Activated CD4-positive, alpha-beta T cell treated with anti-CD3 and anti-CD28 coated beads, Interleukin-2, amount 10 ng/mL, durations not matched to agents 7 days and 5 days (primary cell): ENCODE results near the gene RELB. TPM values are rescaled to one million over a fixed set of nuclear protein-coding genes. Genes with fewer than 3 reads are reported as not detected.

ENCODE experiments used
- CTCF ChIA-PET: fragments of 350-600 bp; sonication (Branson Sonifier 250); formaldehyde crosslinking; loops from one replicate; lab custom pipeline; 2021; ENCODE audit warnings: antibody characterized with exemption; lab: Charles Lee
- POLR2A ChIA-PET: fragments of 350-600 bp; sonication (Branson Sonifier 250); formaldehyde crosslinking; loops from one replicate; lab custom pipeline; 2021; ENCODE audit warnings: antibody characterized with exemption; lab: Charles Lee
- DNase-seq: peaks from one replicate; pipeline ENCODE4 v3.0.0-alpha.2; 2020
- H3K27ac Mint-ChIP-seq: one replicate; pipeline ENCODE4 v1.8.0; 2021; ENCODE audit warnings: mild to moderate bottlenecking, moderate library complexity, mixed read lengths
- H3K27me3 Mint-ChIP-seq: one replicate; pipeline ENCODE4 v1.8.0; 2021; ENCODE audit warnings: mixed read lengths
- H3K36me3 Mint-ChIP-seq: one replicate; pipeline ENCODE4 v1.8.0; 2021; ENCODE audit warnings: low read depth, mixed read lengths
- H3K4me1 Mint-ChIP-seq: one replicate; pipeline ENCODE4 v1.8.0; 2021; ENCODE audit warnings: mixed read lengths
- H3K4me3 Mint-ChIP-seq: one replicate; pipeline ENCODE4 v1.8.0; 2021; ENCODE audit warnings: mild to moderate bottlenecking, moderate library complexity, mixed read lengths
- H3K9me3 Mint-ChIP-seq: one replicate; pipeline ENCODE4 v1.8.0; 2021; ENCODE audit warnings: mixed read lengths
- total RNA-seq, 2 experiments: library from RNA; stranded (reverse); gene quantifications; one replicate each; pipeline ENCODE4 v1.2.3, GENCODE V29; 2021

The RELB gene
- total RNA-seq, 2 experiments from 2014 or later = 16.8 to 20.0 TPM

GRCh38 chr19:45071545-45071938 lies 70.3 kb downstream of the RELB start:
- Mint-ChIP-seq H3K4me3 (no peak overlapping the region), H3K27ac (no peak overlapping the region), H3K9me3 (no peaks in the 10 kb centered on the region), H3K27me3 (no peaks in the 10 kb centered on the region), H3K4me1 (peaks cover 17% of the 10 kb centered on the region), H3K36me3 (peaks cover 17% of the 10 kb centered on the region)
- DNase-seq = no peak
- POLR2A ChIA-PET = no interaction called here
- CTCF ChIA-PET = no interaction called here

GRCh38 chr19:45071969-45072790 lies 70.9 kb downstream of the RELB start:
- H3K27me3 Mint-ChIP-seq = no peaks in the 10 kb centered on the region
- DNase-seq = no peak
- no peak overlapping the region for H3K27ac Mint-ChIP-seq
- ChIA-PET POLR2A (interaction anchor here (0.6 kb wide), 1 partner anchor 25 kb away, joined by 3 read pairs; no protein-coding TSS in a partner anchor), CTCF (interaction anchor here (1.5 kb wide), 1 partner anchor 13 kb away, joined by 5 read pairs; no protein-coding TSS in a partner anchor)
- peaks cover 24% of the 10 kb centered on the region for H3K4me1 Mint-ChIP-seq
- H3K9me3 Mint-ChIP-seq = no peaks in the 10 kb centered on the region
- H3K36me3 Mint-ChIP-seq = peaks cover 15% of the 10 kb centered on the region
- no peak overlapping the region for H3K4me3 Mint-ChIP-seq

- no peak for DNase-seq
- no peaks in the 10 kb centered on the region for H3K27me3 Mint-ChIP-seq
- peaks cover 9% of the 10 kb centered on the region for H3K36me3 Mint-ChIP-seq
- POLR2A ChIA-PET = no interaction called here
- peak overlapping the region; percentile 57 for H3K4me3 Mint-ChIP-seq
- H3K27ac Mint-ChIP-seq = peak overlapping the region; percentile 71
- peaks cover 42% of the 10 kb centered on the region for H3K4me1 Mint-ChIP-seq
- CTCF ChIA-PET = interaction anchor here (1.1 kb wide), 1 partner anchor 10 kb away, joined by 3 read pairs; no protein-coding TSS in a partner anchor
- no peaks in the 10 kb centered on the region for H3K9me3 Mint-ChIP-seq
These were observed 73.6 kb downstream of the RELB start for GRCh38 chr19:45074744-45075300.

- H3K27ac Mint-ChIP-seq = peak overlapping the region; percentile 82
- peaks cover 48% of the 10 kb centered on the region for H3K4me1 Mint-ChIP-seq
- DNase-seq = peak; percentile 57
- CTCF ChIA-PET = interaction anchor here (1.6 kb wide), 1 partner anchor 15 kb away, joined by 4 read pairs; no protein-coding TSS in a partner anchor
- peak overlapping the region; percentile 77 for H3K4me3 Mint-ChIP-seq
- H3K36me3 Mint-ChIP-seq = peaks cover 7% of the 10 kb centered on the region
- POLR2A ChIA-PET = no interaction called here
- no peaks in the 10 kb centered on the region for H3K9me3 Mint-ChIP-seq
- no peaks in the 10 kb centered on the region for H3K27me3 Mint-ChIP-seq
These were observed 74.2 kb downstream of the RELB start for GRCh38 chr19:45075301-45076028.

GRCh38 chr19:45076029-45076850 lies 75.0 kb downstream of the RELB start, which contains the start of gene ZNF296:
Gene ZNF296 (minus strand): TSS chr19:45076478. CDS start chr19:45076373, 105 bp downstream.
- Mint-ChIP-seq H3K27me3 (no peaks in the 10 kb centered on the region), H3K27ac (peak within 1 kb of the TSS; percentile 82), H3K4me1 (peaks cover 54% of the 10 kb centered on the region), H3K36me3 (peaks cover 7% of the 10 kb centered on the region), H3K9me3 (no peaks in the 10 kb centered on the region), H3K4me3 (peak within 1 kb of the TSS; percentile 77)
- DNase-seq = peak; percentile 79
- POLR2A ChIA-PET = no interaction called here
- CTCF ChIA-PET = interaction anchor here (1.6 kb wide), 1 partner anchor 16 kb away, joined by 4 read pairs; no protein-coding TSS in a partner anchor

- peaks cover 61% of the 10 kb centered on the region for H3K4me1 Mint-ChIP-seq
- H3K27ac Mint-ChIP-seq = peak overlapping the region; percentile 78
- DNase-seq = no peak
- peak overlapping the region; percentile 77 for H3K4me3 Mint-ChIP-seq
- ChIA-PET CTCF (interaction anchor here (1.6 kb wide), 1 partner anchor 17 kb away, joined by 4 read pairs; no protein-coding TSS in a partner anchor), POLR2A (no interaction called here)
- peaks cover 15% of the 10 kb centered on the region for H3K36me3 Mint-ChIP-seq
- no peaks in the 10 kb centered on the region for H3K9me3 Mint-ChIP-seq
- no peaks in the 10 kb centered on the region for H3K27me3 Mint-ChIP-seq
These were observed 75.8 kb downstream of the RELB start for GRCh38 chr19:45076851-45077730.

GRCh38 chr19:45078390-45079062 lies 77.3 kb downstream of the RELB start:
- Mint-ChIP-seq H3K36me3 (peaks cover 16% of the 10 kb centered on the region), H3K27ac (peak overlapping the region; percentile 92), H3K4me3 (peak overlapping the region; percentile 99), H3K27me3 (no peaks in the 10 kb centered on the region), H3K9me3 (no peaks in the 10 kb centered on the region), H3K4me1 (peaks cover 66% of the 10 kb centered on the region)
- no peak for DNase-seq
- POLR2A ChIA-PET = interaction anchor here (1.9 kb wide), 1 partner anchor 13 kb away, joined by 6 read pairs; no protein-coding TSS in a partner anchor
- CTCF ChIA-PET = interaction anchor here (0.9 to 2.5 kb wide), 5 partner anchors 11 to 90 kb away, joined by 3 to 7 read pairs (median 3); partner anchors contain the start of genes CLASRP and PPP1R37

GRCh38 chr19:45079063-45079910 lies 78.0 kb downstream of the RELB start, which contains the start of gene GEMIN7:
Gene GEMIN7 (plus strand): TSS chr19:45079260. CDS start chr19:45090115, 10,855 bp downstream.
- Mint-ChIP-seq H3K27ac (peak within 1 kb of the TSS; percentile 92), H3K27me3 (no peaks in the 10 kb centered on the region), H3K9me3 (no peaks in the 10 kb centered on the region)

GRCh38 chr19:45079911-45080370 lies 78.7 kb downstream of the RELB start:
- ChIA-PET CTCF (interaction anchor here (1.2 to 2.5 kb wide), 2 partner anchors 20 to 24 kb away, joined by 7 to 8 read pairs; no protein-coding TSS in a partner anchor), POLR2A (interaction anchor here (0.6 to 1.9 kb wide), 2 partner anchors 11 to 45 kb away, joined by 3 to 6 read pairs; no protein-coding TSS in a partner anchor)
- Mint-ChIP-seq H3K4me3 (peak overlapping the region; percentile 99), H3K27me3 (no peaks in the 10 kb centered on the region), H3K36me3 (peaks cover 16% of the 10 kb centered on the region), H3K9me3 (no peaks in the 10 kb centered on the region), H3K27ac (peak overlapping the region; percentile 92), H3K4me1 (peaks cover 60% of the 10 kb centered on the region)
- DNase-seq = peak; percentile 24

More at GRCh38 chr19:45079063-45079910, 78.0 kb downstream of the RELB start, which contains the start of gene GEMIN7:
- ChIA-PET POLR2A (interaction anchor here (0.6 to 1.9 kb wide), 2 partner anchors 12 to 44 kb away, joined by 3 to 6 read pairs; no protein-coding TSS in a partner anchor), CTCF (interaction anchor here (0.6 to 2.5 kb wide), 7 partner anchors 10 to 191 kb away, joined by 3 to 8 read pairs (median 3); partner anchors contain the start of genes CLASRP and PPP1R37)
- Mint-ChIP-seq H3K4me3 (peak within 1 kb of the TSS; percentile 99), H3K36me3 (peaks cover 16% of the 10 kb centered on the region), H3K4me1 (peaks cover 66% of the 10 kb centered on the region)
- peak; percentile 78 for DNase-seq
